GM18520 (cell line): ENCODE data around the gene DYRK2.
"Not testable (repeated sequence)": the region's sequence is repeated elsewhere in the genome, so short reads cannot be mapped to it uniquely, and the experiment has no call there.

Experiments used
- ATAC-seq: cut with Tn5 transposase; IDR thresholded peaks from one replicate; pipeline ENCODE4 v1.9.1; 2021; ENCODE audit not compliant: unreplicated experiment

The DYRK2 gene

DNA sequence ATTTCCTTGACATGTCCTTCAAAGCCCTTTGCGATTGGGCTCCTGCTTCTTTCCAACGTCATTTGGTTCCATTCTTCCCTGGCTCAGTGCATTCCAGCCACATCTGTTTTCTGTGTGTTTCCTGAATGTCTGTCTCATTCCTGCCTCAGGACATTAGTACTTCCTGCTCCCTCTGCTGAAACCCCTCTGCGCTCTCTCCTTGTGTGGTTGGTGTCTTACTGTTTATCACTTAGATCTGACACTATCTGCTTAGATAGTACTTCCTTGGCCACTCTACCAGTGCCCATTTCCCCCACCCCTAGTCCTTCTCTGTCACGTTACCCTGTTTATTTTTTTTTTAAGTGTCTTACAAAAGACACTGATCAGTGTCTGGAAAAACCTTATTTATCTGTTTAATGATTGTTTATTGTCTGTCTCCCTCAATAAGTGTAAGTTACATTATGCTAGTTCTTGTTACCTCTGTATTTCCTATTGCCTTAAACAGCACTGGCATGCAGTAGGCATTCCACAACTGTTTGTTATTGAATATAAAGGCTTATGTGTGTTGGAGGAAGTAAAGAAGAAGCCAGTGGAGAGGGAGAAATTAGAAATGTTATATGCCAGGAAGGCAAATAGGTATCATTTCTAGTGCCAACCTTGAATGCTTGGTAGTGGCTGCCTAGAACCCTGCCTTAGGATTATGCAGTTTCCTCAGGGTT, 21.5 kb downstream of the DYRK2 start:
- no peak for ATAC-seq

DNA sequence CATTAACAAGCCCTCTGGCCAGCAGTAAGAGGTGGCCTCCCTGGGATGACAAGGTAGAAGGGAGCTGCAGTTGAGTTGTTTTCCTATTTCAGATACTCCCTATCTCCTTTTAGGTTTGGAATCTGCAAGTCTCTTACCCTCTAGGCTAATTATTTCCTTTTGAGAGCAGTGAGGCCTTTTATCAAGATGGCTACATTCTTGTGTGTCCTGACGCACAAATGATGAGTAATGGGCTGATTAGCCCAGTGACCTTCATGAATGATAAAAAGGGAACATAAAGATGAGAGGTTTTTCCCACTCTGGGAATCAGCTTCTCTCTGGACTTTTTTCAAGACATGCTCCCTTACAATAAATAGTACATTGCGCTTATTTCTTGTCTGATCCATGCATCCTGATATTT, 22.9 kb downstream of the DYRK2 start:
- ATAC-seq = no peak

DNA sequence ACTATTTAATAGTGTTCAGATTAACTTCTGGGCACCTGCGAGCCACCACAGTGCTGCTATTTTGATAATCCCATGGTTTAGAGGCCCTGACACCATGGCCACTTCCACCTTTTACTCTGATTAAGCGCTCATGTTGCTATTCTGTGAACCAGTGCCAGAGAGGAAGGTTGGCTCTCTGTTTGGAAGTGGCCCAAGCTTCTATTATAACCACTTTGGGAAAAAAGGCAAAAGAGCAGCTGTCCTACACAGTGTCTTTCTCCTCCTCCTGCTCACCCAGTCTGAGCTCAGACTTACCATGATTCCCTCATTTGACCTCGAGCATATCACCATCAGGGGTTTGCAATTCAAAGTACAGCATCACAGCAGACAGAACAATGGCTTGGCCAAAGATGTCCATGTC, 23.3 kb downstream of the DYRK2 start:
- ATAC-seq = no peak

DNA sequence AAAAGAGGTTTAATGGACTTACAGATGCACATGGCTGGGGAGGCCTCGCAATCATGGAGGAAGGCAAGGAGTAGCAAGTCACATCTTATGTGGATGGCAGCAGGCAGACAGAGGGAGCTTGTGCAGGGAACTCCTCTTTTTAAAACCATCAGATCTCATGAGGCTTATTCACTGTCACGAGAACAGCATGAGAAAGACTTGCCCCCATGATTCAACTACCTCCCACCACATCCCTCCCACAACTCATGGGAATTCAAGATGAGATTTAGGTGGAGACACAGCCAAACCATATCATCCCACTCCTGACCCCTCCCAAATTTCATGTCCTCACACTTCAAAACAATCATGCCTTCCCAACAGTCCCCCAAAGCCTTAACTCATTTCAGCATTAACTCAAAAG, 24.0 kb downstream of the DYRK2 start:
- ATAC-seq = not testable (repeated sequence)

DNA sequence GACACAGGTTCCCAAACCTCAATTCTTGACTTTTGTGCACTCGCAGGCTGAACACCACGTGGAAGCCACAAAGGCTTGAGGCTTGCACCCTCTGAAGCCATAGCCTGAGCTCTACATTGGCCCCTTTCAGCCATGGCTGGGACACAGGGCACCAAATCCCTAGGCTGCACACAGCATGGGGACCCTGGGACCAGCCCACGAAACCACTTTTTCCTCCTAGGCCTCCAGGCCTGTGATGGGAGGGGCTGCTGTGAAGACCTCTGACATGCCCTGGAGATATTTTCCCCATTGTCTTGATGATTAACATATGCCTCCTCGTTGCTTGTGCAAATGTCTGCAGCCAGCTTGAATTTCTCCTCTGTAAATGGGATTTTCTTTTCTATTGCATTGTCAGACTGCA, 25.0 kb downstream of the DYRK2 start:
- not testable (repeated sequence) for ATAC-seq

DNA sequence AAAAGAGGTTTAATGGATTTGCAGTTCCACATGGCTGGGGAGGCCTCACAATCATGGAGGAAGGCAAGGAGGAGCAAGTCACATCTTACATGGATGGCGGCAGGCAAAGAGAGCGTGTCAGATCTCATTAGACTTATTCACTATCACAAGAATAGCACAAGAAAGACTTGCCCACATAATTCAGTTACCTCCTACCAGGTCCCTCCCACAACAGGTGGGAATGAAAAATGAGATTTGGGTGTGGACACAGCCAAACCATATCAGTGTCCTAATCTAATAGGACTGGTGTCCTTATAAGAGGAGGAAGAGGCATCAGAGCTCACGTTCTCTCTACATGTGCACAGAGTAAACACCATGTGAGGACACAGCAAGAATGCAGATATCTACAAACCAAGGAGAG, 25.9 kb downstream of the DYRK2 start:
- ATAC-seq = no peak

DNA sequence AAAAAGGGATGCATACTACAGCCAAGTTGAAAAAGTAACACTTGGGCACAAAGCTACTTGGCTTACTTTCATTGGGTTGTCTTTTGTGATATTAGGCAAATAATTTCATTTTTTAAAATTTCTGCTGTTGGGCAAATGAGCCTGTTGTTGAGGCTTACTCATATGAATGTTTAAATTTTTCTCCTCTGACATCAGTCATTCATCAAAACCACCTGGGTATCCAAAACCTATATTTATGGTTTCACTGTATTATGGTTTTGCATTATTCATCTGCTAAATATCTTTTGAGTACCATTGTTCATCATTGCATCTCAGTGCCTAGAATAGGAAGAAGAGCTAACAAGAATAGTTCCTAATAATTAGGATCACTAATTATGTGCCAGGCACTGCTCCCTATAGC, 28.1 kb downstream of the DYRK2 start:
- no peak for ATAC-seq

DNA sequence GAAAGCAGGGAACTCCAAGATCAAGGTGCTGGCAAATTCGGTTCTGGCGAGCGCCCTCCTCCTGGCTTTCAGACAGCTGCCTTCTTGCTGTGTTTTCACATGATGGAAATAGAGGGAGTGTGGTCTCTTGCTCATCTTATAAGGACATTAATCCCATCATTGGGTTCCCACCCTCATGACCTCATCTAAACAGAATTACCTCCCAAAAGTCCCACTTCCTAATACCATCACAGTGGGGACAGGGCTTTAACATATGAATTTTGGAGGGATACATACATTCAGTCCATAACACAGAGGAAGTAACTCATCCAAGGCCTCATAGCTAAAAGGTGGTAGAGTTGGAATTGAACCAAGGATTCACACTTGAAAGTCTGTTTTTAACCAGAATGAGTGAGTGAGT, 28.6 kb downstream of the DYRK2 start:
- no peak for ATAC-seq

DNA sequence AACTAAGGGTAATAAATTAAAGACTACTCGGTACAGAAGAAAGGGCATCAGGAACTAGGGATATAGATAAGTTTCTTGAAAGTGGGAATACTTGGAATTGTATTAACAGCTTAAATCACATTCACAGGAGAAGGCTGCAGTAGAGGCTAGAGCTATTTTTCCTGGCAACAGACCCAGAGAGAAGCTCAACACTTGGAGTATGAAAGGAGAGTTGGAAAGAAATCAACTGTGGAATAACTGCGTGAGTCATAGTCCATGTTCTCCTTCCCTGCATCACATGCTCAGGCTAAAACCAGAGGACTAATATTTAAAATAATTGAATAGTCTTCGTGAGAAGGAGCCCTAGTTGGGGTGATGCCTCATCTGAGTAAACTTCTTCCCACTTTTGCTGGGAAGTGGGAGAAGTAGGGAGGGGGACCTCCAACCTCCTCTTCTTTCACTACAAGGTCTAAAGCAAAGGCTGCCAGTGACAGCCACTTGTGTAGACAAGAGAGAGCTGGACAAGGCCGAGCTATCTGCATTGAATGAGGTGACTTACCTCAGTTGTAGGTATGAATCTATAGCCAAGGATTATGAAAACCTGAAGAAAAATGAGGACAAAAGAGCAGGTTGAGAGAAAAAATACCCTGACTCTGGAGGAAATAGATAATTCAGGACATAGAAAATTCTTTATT, 32.7 kb downstream of the DYRK2 start:
- no peak for ATAC-seq

DNA sequence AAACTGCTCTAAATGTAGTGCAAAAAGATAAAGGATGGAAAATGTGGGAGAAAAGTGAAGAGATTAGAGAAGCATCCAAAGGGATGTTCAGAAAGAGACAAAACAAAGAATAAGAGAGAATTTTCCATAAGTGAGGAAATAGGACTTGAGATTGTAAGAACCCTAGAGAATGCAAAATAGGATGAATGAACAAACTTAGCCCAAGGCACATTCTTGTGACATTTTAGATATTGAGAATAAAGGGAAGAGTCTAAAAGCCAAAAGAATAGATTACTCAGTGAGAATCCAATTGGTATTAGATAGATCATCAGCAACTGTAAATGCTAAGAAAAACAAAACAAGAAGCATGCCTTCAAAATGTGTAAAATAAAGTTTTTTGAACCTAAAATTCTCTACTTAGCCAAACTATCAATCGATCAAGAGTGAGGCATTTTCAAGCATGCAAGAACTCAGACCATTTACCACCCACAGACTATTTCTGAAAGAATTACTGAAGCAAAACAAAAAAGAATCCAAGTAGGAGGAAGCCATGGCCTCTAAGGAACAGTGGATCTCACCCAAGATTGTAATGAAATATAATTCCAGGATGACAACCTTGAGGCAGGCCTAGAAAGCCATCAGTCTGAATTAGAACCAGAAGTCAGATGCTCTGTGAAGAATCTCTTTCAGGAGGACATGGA, 33.5 kb downstream of the DYRK2 start:
- ATAC-seq = no peak

DNA sequence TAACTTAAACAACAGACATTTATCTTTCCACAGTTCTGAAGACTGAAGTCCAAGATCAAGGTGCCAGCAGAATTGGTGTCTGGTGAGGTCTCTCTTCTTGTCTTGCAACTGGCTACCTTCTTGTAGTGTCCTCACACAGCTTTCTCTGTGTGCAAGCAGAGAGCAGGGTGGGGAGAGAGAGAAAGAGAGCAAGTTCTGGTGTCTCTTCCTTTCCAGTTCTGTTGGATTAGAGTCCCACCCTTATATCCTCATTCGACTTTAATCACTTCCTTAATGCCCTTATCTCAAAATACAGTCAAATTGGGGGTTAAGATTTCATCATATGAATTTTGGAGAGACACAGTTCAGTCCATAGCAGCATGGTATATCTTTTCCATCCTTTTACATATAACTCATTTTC, 40.8 kb downstream of the DYRK2 start:
- no peak for ATAC-seq

DNA sequence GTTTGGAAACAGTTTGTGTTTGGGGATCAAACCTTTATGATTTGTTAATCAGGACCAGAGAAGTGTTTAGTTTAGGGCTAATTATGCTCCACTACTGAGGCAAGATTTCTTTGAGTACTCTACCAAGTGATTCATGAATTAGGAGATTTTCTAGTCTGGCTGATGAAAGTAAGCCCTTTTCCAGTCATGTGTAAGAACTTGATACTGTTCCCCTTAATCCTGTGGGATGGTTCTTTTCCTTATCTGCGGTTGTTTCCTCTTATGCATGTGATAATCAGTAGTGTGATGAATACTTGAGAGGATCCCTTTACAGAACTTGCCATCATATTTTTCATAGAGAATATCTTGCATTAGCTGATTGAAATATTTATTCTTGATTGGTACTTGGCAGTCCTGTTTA, 42.1 kb downstream of the DYRK2 start:
- no peak for ATAC-seq

DNA sequence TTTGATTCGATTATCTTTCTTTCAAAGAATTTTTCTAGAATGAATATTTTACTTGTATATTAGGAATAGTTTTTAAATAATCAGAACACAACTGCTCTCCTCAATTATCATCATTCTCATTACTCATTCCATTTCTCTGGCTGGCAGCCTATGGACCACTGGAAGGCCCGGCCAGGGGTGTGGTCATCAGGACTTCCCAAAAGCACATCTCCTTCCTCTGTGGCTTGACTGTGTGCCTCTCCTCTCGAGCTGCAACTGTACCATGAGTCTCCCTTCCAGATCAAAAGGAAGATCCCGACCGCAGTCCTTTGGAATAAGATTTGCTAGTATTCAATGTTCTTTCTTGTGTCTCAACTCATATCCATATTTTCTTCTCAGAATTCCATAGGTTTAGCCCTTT, 42.7 kb downstream of the DYRK2 start:
- ATAC-seq = no peak

DNA sequence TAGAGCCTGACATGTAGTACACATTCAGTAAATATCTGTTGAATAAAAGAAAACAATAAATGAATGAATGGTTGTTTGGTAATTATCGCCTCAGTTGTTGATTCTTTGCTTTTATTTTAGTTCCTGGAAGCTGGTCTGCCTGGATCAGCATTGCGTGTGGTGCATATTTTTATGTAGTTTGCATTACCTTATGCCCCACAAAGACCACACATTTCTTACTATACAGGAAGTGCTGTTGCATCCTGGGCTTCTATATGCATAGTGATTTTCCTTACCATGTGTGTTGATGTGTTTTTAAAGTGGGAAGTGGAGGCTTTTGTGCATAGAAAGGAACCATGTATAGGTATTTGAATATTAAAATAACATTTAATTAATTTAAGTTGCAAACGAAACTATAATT, 43.6 kb downstream of the DYRK2 start:
- no peak for ATAC-seq

DNA sequence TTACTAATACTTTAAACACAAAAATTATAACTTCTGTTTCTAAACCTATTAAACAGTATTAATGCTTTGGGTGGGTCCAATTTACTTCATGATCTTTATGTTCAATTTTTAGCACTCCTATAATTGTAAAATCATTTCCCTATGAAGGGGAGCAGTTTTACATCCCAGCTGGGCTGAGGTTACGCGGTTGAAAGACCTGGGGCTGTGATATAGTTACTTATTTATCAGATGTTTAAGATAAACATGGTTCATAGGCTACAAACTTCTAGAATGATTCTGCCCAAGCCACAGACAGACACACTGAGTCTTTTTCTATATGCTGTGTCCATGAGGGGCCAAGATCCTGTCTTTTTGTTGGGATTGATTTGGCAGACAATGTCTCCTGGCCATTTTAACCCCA, 44.4 kb downstream of the DYRK2 start:
- no peak for ATAC-seq

DNA sequence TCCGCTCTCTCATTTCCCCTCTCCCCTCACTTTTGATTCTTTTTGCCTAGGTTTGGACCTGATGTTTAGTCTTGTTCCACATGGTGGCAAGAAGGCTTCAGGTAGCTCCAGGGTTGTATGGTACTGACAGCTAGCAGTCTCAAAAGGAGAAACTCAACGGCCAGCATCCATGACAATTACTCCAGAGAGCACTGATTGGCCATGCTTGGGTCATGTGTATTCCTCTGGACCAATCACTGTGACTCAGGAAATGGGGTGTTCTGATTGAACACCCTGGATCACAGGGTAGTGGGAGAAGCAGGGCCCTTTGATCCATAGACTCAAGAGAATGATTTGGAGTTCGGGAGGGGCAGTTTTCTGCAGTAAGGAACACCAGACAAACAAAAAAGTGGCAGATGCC, 45.3 kb downstream of the DYRK2 start:
- no peak for ATAC-seq

DNA sequence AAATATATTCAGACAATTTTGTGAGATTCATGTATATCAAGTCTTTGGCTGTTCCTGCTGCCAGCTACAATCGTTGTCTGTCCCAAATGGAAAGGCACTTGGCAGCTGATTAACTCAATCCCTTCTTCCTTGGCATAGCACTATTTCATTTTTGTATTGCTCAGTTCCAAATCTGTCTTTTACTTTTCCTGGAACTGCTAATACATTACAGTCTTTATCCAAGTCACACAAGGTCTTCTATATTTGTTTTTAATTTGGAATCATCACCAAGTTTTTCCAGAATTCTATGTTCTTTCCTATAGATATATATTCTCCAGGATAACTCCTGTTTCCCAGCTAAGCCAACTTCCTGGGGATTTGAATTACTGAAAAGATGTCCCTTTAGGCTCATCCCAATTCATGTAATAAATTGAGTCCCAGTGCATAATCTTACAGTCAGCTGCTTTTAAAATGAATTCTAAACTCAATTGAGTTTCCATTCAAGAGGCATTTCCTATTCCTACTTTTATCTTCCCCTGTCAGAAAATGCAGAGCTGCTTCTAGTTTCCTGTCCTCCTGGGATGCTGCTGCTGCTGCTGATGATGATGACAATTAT, 45.9 kb downstream of the DYRK2 start:
- no peak for ATAC-seq

DNA sequence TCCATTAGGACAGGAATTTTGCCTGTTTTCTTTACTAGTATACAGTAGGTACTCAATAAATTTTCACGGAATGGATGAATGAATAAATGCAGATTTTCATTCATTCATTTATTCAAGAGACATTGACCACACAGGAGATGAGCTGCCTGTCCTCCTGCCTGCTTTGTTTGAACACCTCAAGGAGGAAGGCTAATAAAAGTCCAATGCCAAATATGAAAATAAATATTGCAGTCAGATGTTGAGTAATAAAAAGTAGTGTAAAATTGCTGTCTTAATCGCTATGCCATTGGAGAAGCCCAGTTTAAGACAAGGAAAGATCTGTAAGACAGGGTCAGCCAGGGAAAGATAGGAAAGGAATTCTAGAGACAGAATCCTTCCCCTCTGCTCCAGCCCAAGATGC, 47.4 kb downstream of the DYRK2 start:
- ATAC-seq = no peak

DNA sequence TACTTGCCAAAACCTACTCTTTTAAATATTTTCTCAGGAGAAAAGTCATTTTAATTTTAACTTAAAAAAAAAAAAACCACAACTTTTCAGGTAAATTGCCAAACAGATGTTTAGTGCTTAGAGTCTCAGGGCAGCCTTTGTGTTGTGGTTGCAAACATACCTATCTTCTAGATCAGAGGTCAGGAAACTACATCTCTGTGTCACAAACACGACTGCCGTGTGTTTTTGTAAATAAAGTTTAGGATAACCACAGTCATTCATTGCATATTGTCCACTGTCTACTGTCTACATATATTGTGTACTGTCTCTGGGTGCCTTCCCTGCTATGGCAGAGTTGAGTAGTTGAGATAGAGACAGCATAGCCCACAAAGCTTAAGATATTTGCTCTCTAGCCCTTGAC, 48.9 kb downstream of the DYRK2 start:
- no peak for ATAC-seq

DNA sequence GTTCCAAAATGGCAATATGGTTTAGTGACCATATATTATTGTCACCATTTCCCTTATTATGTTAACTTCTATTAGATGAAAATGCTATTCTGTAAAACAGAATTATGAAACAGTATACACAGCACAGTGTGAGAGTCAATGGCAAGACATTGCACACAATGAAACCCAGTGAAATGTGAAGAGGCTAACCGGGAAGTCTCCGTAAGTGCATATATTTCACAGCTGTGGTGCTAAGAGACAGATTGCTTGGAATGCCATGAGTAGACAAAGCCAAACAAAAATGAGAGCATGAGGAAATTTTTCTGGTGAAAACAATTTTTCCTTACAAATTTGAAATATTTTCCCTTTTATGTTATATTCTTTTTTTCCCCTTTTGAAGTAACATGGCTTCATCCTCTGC, 49.4 kb downstream of the DYRK2 start:
- no peak for ATAC-seq

DNA sequence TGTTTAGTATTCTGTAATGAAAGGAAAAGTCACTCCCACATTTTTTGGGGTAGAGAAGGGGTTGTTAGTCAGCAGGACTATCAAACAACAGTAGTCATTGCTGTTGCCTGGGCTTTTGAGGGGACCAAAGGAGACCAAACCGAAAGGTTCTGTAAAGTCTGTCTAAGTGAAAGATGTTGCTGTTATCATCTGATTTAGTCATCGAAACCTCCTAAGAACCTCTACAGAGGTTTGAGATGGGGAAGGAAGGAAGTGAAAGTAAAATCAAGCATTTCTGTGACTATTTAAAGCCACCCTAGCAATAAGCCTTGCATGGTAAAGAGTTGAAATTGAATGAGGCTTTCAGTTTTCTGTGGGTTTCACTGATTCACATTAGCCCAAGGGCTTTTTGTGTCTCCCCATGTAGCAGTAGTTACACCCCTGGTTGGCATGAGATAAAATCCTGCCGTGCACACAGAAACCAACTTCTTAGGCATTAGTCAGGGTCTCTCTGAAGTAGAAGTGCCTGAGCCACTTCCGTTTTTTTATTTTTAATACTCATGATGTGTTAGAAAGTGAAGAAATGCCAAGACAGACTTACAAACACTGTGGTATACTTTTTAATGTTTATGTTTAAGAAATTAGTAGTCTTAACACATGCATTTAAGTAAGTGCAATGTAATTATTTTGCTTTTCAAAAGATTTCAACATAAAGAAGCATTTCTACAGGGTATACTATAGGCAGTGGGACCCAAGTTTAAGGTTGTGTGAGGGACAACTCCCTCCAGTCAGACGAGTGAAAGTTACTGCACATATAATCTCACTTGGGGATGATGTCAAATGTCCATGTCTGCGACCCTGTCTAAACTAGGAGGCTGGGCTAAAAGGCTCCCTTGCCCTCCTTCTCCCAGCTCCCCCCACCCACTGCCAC, 50.4 kb downstream of the DYRK2 start:
- ATAC-seq = peak; percentile 95
